MCF 10A (cell line): ENCODE data around the gene ASTN1. TPM values are rescaled to one million over a fixed set of nuclear protein-coding genes. Genes with fewer than 3 reads are reported as not detected.

Source experiments
- BruUV-seq: library from RNA; stranded (reverse); fragments of 400-500 nt; replicated peaks from 2 replicates; lab custom pipeline; 2021; lab: Mats Ljungman, UMichigan
- CTCF ChIA-PET: fragments of 300-600 bp; sonication (Branson Sonifier 250); formaldehyde crosslinking; extraction: SDS; loops from one replicate; lab custom pipeline; 2021; ENCODE audit warnings: antibody characterized with exemption, inconsistent platforms; lab: Yijun Ruan, JAX
- POLR2A ChIA-PET: fragments of 300-600, 350-650 bp; sonication (Branson Sonifier 250); formaldehyde crosslinking; extraction: SDS; loops from one replicate; lab custom pipeline; 2020; ENCODE audit warnings: antibody characterized with exemption, inconsistent platforms; lab: Yijun Ruan, JAX
- DNase-seq: peaks from one replicate; pipeline ENCODE4 v3.0.0-alpha.2; 2018; ENCODE audit not compliant: unreplicated experiment
- H3K27ac Mint-ChIP-seq: one replicate; pipeline ENCODE4 v1.8.0; 2022; ENCODE audit warnings: mild to moderate bottlenecking, low read depth, mixed read lengths; ENCODE audit not compliant: unreplicated experiment
- H3K27me3 Mint-ChIP-seq: one replicate; pipeline ENCODE4 v1.8.0; 2022; ENCODE audit warnings: mixed read lengths; ENCODE audit not compliant: insufficient read depth, unreplicated experiment
- H3K36me3 Mint-ChIP-seq: one replicate; pipeline ENCODE4 v1.8.0; 2022; ENCODE audit warnings: mild to moderate bottlenecking, moderate library complexity, mixed read lengths; ENCODE audit not compliant: insufficient read depth, unreplicated experiment
- H3K4me1 Mint-ChIP-seq: one replicate; pipeline ENCODE4 v1.8.0; 2022; ENCODE audit warnings: mixed read lengths; ENCODE audit not compliant: insufficient read depth, unreplicated experiment
- H3K4me3 Mint-ChIP-seq: one replicate; pipeline ENCODE4 v1.8.0; 2022; ENCODE audit warnings: mild to moderate bottlenecking, moderate library complexity, mixed read lengths; ENCODE audit not compliant: unreplicated experiment
- H3K9me3 Mint-ChIP-seq: one replicate; pipeline ENCODE4 v1.8.0; 2022; ENCODE audit warnings: mixed read lengths; ENCODE audit not compliant: unreplicated experiment
- CTCF ChIP-seq: fragments of 200-600 bp; IDR thresholded peaks from one replicate; pipeline ENCODE4 v1.8.0; 2022; ENCODE audit warnings: antibody characterized with exemption, mild to moderate bottlenecking; ENCODE audit not compliant: unreplicated experiment
- intact Hi-C: fragments of 100-400 bp; cut with micrococcal nuclease; formaldehyde crosslinking; loops from 2 replicates; pipeline ENCODE4 v1.14.1; 2022
- total RNA-seq: library from RNA; stranded (reverse); gene quantifications from 2 replicates; pipeline ENCODE4 v1.2.3, GENCODE V29; 2022

ASTN1 gene
- total RNA-seq, 1 experiment from 2014 or later, result not detected

GRCh38 chr1:176934370-176934769 lies 230.1 kb downstream of the ASTN1 start:
- ChIA-PET POLR2A (no interaction called here), CTCF (no interaction called here)
- Mint-ChIP-seq H3K9me3 (no peaks in the 10 kb centered on the region), H3K27ac (no peak overlapping the region), H3K4me1 (no peaks in the 10 kb centered on the region), H3K36me3 (no peaks in the 10 kb centered on the region), H3K4me3 (no peak overlapping the region), H3K27me3 (peaks cover 47% of the 10 kb centered on the region)
- BruUV-seq, result no TSS peak
- no peak for DNase-seq
- intact Hi-C loops, result no loop called here
- no peak for TF ChIP-seq CTCF

GRCh38 chr1:176932114-176933104 lies 232.1 kb downstream of the ASTN1 start:
- Mint-ChIP-seq H3K4me1 (no peaks in the 10 kb centered on the region), H3K27me3 (peaks cover 64% of the 10 kb centered on the region), H3K36me3 (no peaks in the 10 kb centered on the region), H3K27ac (no peak overlapping the region), H3K9me3 (no peaks in the 10 kb centered on the region), H3K4me3 (no peak overlapping the region)
- ChIA-PET POLR2A (interaction anchor here (0.6 kb wide), 1 partner anchor 36 kb away, joined by 4 read pairs; no protein-coding TSS in a partner anchor), CTCF (interaction anchor here (0.6 to 0.7 kb wide), 5 partner anchors 28 to 1807 kb away, joined by 3 to 4 read pairs (median 4); no protein-coding TSS in a partner anchor)
- intact Hi-C loops, result no loop called here
- no TSS peak for BruUV-seq
- no peak for TF ChIP-seq CTCF
- no peak for DNase-seq

DNA sequence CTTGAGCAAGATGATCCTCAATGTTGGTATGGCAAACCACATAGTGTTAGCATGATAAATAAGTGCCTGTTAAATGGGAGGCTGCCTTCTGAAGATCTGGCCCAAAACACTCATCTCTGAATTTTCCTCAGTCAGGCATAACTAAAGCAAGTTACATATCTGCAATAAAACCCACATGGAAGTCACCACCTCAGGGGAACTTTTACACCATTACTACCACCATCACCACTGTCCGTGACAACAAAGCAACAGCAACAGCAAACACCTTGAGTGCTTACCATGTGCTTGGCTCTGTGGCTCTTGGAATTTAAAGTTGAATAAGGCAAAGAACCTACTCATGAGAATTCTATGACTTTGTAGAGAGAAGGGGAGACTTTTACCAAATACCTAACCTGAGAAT lies 233.0 kb downstream of the ASTN1 start:
- no peaks in the 10 kb centered on the region for H3K4me1 Mint-ChIP-seq
- ChIA-PET CTCF (no interaction called here), POLR2A (no interaction called here)
- no peaks in the 10 kb centered on the region for H3K36me3 Mint-ChIP-seq
- no peak overlapping the region for H3K27ac Mint-ChIP-seq
- TF ChIP-seq CTCF, result no peak
- H3K9me3 Mint-ChIP-seq, result no peaks in the 10 kb centered on the region
- peaks cover 73% of the 10 kb centered on the region for H3K27me3 Mint-ChIP-seq
- BruUV-seq, result no TSS peak
- intact Hi-C loops, result no loop called here
- DNase-seq, result no peak
- no peak overlapping the region for H3K4me3 Mint-ChIP-seq

DNA sequence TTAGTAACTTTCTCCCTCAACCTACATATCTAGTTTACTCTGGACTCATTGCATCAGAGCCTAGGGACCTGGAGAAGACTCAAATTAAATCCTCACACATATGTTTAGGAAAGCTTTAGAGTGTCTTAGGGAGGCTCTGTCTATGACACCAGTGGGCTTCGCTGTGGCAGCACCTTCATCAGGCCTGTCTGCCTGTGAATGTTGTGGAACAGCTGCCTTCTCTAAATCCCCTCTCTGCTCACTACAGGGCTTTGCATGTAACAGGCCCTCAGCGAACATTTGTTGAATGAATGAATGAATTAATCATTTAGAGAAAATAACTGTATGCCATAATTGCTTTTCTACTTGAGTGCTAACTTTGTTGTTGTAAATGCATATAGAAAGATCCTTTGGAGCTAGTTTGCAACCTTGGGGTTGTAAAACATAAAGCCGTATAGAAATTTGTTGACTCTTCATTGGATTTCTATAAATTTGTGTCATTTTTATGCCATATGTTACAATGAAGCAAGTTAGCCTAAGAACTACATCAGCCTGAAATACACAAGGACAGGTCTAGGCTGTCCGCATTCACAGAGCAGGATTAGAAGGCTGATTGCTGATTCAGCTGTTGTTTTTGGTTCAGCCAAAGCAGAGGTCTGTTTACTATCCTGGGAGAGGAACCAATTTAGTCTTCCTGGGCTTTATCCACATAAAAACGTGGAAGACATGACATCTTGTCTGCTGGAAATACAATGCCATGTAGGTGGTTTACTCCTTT lies 238.0 kb downstream of the ASTN1 start:
- intact Hi-C loops, result no loop called here
- no peak for DNase-seq
- no TSS peak for BruUV-seq
- TF ChIP-seq CTCF, result no peak
- H3K4me3 Mint-ChIP-seq, result no peak overlapping the region
- ChIA-PET CTCF (interaction anchor here (0.6 to 1.3 kb wide), 6 partner anchors 14 to 1022 kb away, joined by 3 to 5 read pairs (median 3); no protein-coding TSS in a partner anchor), POLR2A (no interaction called here)
- H3K9me3 Mint-ChIP-seq, result no peaks in the 10 kb centered on the region
- H3K4me1 Mint-ChIP-seq, result no peaks in the 10 kb centered on the region
- no peaks in the 10 kb centered on the region for H3K36me3 Mint-ChIP-seq
- no peak overlapping the region for H3K27ac Mint-ChIP-seq
- peaks cover 59% of the 10 kb centered on the region for H3K27me3 Mint-ChIP-seq
